HG03469 (cell line): ENCODE measurements around the gene BRD4.

Experiments used
- ATAC-seq: cut with Tn5 transposase; IDR thresholded peaks from one replicate; pipeline ENCODE4 v1.9.1; 2021; ENCODE audit warnings: mild to moderate bottlenecking, moderate library complexity, moderate number of reproducible peaks; ENCODE audit not compliant: unreplicated experiment

Gene BRD4

GRCh38 chr19:15250640-15250993 is 81.7 kb downstream of the BRD4 start:
- ATAC-seq, result no peak

GRCh38 chr19:15249972-15250639 is 82.2 kb downstream of the BRD4 start:
- ATAC-seq, result no peak

GRCh38 chr19:15249528-15249874 is 82.8 kb downstream of the BRD4 start:
- ATAC-seq, result no peak

GRCh38 chr19:15248648-15249527 is 83.5 kb downstream of the BRD4 start:
- no peak for ATAC-seq

GRCh38 chr19:15248106-15248505 is 84.2 kb downstream of the BRD4 start:
- no peak for ATAC-seq

- ATAC-seq, result no peak
Observed at GRCh38 chr19:15247107-15248014, 85.0 kb downstream of the BRD4 start.

- ATAC-seq, result no peak
Observed at GRCh38 chr19:15246198-15246481, 86.2 kb downstream of the BRD4 start.

GRCh38 chr19:15245370-15246197 is 86.8 kb downstream of the BRD4 start:
- ATAC-seq, result no peak

- no peak for ATAC-seq
Observed at GRCh38 chr19:15244808-15245207, 87.5 kb downstream of the BRD4 start.

GRCh38 chr19:15244106-15244803 is 88.1 kb downstream of the BRD4 start:
- no peak for ATAC-seq

GRCh38 chr19:15243236-15243957 is 88.9 kb downstream of the BRD4 start:
- no peak for ATAC-seq

GRCh38 chr19:15241259-15241910 is 91.0 kb downstream of the BRD4 start:
- ATAC-seq, result no peak

GRCh38 chr19:15240515-15240914 is 91.8 kb downstream of the BRD4 start:
- ATAC-seq, result no peak

GRCh38 chr19:15239337-15239949 is 92.9 kb downstream of the BRD4 start:
- ATAC-seq, result no peak

GRCh38 chr19:15238639-15239155 is 93.6 kb downstream of the BRD4 start:
- no peak for ATAC-seq

GRCh38 chr19:15237759-15238638 is 94.3 kb downstream of the BRD4 start:
- no peak for ATAC-seq

GRCh38 chr19:15236886-15237285 is 95.5 kb downstream of the BRD4 start:
- no peak for ATAC-seq
